Spleen (tissue), 7 donors: ENCODE results near the gene CYP26C1.

Experiments used
- POLR2A ChIP-seq, 3 donors: fragments of 450-650 bp; IDR thresholded peaks; one replicate each; pipeline ENCODE4 v1.5.1; 2017; ENCODE audit warnings: antibody characterized with exemption in 3 of 3, mild to moderate bottlenecking in 1 of 3
- TF ChIP-seq, protein P1 (sequence below), 11 experiments: fragments of 200-600 bp in 7 of 11; fragments of 450-650 bp in 4 of 11; sonication (generic) in 4 of 11; IDR thresholded peaks in 8 of 11; conservative IDR thresholded peaks in 3 of 11; 1 replicate in 7 of 11; 2 replicates in 4 of 11; pipeline versions ENCODE4 v1.4.0 to v1.8.0; 2016 to 2021; ENCODE audit warnings: antibody characterized with exemption in 11 of 11, inconsistent platforms in 4 of 11, mild to moderate bottlenecking in 1 of 11
- donor health status: DM: no; HTN: no; CAD: no; lungs with moderate emphysema.
- donor health status: DM: no; HTN: no; CAD: no.
- donor health status: DM: no; HTN: no; CAD: no.

DNA sequence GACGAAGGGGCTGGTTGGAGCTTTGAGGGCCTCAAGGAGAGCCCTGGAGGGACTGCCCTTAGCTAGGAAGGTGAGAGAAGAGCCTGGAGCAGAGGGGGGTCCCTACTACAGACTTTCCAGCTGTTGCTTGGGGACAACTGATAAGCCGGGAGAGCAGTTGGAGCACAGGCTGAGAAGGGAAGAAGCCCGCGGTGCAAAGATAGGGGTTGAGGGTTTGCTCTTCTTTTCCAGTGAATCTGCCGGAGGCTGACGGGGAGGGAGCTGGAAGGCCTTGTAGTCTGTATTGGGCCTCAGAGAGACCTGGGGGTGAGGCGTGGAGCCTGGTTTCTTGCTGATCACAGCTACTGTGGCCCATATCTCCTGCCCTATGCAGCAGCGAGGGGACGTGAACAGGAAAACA is 36.8 kb downstream of the CYP26C1 start:
- TF ChIP-seq, protein P1, sequence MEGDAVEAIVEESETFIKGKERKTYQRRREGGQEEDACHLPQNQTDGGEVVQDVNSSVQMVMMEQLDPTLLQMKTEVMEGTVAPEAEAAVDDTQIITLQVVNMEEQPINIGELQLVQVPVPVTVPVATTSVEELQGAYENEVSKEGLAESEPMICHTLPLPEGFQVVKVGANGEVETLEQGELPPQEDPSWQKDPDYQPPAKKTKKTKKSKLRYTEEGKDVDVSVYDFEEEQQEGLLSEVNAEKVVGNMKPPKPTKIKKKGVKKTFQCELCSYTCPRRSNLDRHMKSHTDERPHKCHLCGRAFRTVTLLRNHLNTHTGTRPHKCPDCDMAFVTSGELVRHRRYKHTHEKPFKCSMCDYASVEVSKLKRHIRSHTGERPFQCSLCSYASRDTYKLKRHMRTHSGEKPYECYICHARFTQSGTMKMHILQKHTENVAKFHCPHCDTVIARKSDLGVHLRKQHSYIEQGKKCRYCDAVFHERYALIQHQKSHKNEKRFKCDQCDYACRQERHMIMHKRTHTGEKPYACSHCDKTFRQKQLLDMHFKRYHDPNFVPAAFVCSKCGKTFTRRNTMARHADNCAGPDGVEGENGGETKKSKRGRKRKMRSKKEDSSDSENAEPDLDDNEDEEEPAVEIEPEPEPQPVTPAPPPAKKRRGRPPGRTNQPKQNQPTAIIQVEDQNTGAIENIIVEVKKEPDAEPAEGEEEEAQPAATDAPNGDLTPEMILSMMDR (IDR thresholded peaks at IDR 0.05 in 8 of 11, conservative IDR thresholded peaks at IDR 0.05 in 3 of 11): no peak
- no peak for TF ChIP-seq POLR2A (IDR thresholded peaks at IDR 0.05)
